ENCODE measurements around the gene PTGIS. TPM values are rescaled to one million over a fixed set of nuclear protein-coding genes. Genes with fewer than 3 reads are reported as not detected.

PTGIS gene
- polyA plus RNA-seq, 3 donors, result not detected

- Histone ChIP-seq H3K4me3 (replicated peaks in 1 of 3; ENCODE audit: low read depth in 2 of 3, low read length in 3 of 3) (no peak overlapping the region), H3K9me3 (replicated peaks in 1 of 2; ENCODE audit: control insufficient read depth in 1 of 2, insufficient read depth in 1 of 2, low read length in 2 of 2) (no peaks in the 10 kb centered on the region), H3K27ac (ENCODE audit: low read depth in 1 of 2, low read length in 2 of 2) (no peak overlapping the region), H3K27me3 (ENCODE audit: control insufficient read depth in 2 of 2, insufficient read depth in 2 of 2, low read length in 2 of 2) (peaks cover 0 to 4% of the 10 kb centered on the region in 2 donors), H3K9ac (ENCODE audit: insufficient read depth, low read length, poor library complexity, severe bottlenecking) (no peak overlapping the region), H3K36me3 (replicated peaks in 1 of 2; ENCODE audit: control insufficient read depth in 1 of 2, insufficient read depth in 2 of 2, low read length in 2 of 2) (no peaks in the 10 kb centered on the region), H3K79me2 (ENCODE audit: insufficient read depth, low read length) (no peaks in the 10 kb centered on the region), H4K20me1 (ENCODE audit: insufficient read depth, low read length) (no peaks in the 10 kb centered on the region), H3K4me1 (ENCODE audit: control insufficient read depth in 1 of 2, insufficient read depth in 2 of 2, low read length in 2 of 2) (no peaks in the 10 kb centered on the region), H2AFZ (ENCODE audit: insufficient read depth, low read depth, low read length, poor library complexity, severe bottlenecking) (no peak overlapping the region), H3K4me2 (replicated peaks; ENCODE audit: extremely low read depth, low read length, poor library complexity, severe bottlenecking) (no peak overlapping the region)
- intact Hi-C loops (cut with micrococcal nuclease), result no loop called here
- no peak overlapping the region for H3K4me3 Mint-ChIP-seq
- H3K27me3 Mint-ChIP-seq (ENCODE audit: low read depth in 3 of 3), result peaks cover 20 to 30% (median 28%) of the 10 kb centered on the region in 3 donors
- no peak for DNase-seq
- H3K4me1 Mint-ChIP-seq, result no peaks in the 10 kb centered on the region
- H3K9me3 Mint-ChIP-seq, result no peaks in the 10 kb centered on the region
- 89% methylated on average over 21 of the region's 21 CpGs for WGBS (ENCODE audit: insufficient coverage)
- no peaks in the 10 kb centered on the region for H3K36me3 Mint-ChIP-seq
- TF ChIP-seq CTCF (IDR thresholded peaks at IDR 0.05), result no peak
- H3K27ac Mint-ChIP-seq, result no peak overlapping the region
Measured at GRCh38 chr20:49507741-49508434, 60.0 kb downstream of the PTGIS start.

GRCh38 chr20:49505518-49505917 lies 62.4 kb downstream of the PTGIS start:
- peaks cover 0 to 4% of the 10 kb centered on the region in 2 donors for H3K27me3 ChIP-seq (ENCODE audit: control insufficient read depth in 2 of 2, insufficient read depth in 2 of 2, low read length in 2 of 2)
- H2AFZ ChIP-seq (ENCODE audit: insufficient read depth, low read depth, low read length, poor library complexity, severe bottlenecking), result no peak overlapping the region
- no peak for TF ChIP-seq CTCF (IDR thresholded peaks at IDR 0.05)
- peaks cover 0 to 5% (median 0%) of the 10 kb centered on the region in 7 donors for H3K9me3 Mint-ChIP-seq
- no peaks in the 10 kb centered on the region for H3K36me3 Mint-ChIP-seq
- 0% methylated on average over 4 of the region's 9 CpGs for WGBS (ENCODE audit: insufficient coverage)
- H3K4me1 Mint-ChIP-seq, result no peaks in the 10 kb centered on the region
- H3K27ac ChIP-seq (ENCODE audit: low read depth in 1 of 2, low read length in 2 of 2), result no peak overlapping the region
- peaks cover 0 to 2% of the 10 kb centered on the region in 2 donors for H3K9me3 ChIP-seq (replicated peaks in 1 of 2; ENCODE audit: control insufficient read depth in 1 of 2, insufficient read depth in 1 of 2, low read length in 2 of 2)
- H3K4me1 ChIP-seq (ENCODE audit: control insufficient read depth in 1 of 2, insufficient read depth in 2 of 2, low read length in 2 of 2), result no peaks in the 10 kb centered on the region
- no peak overlapping the region for H3K4me2 ChIP-seq (replicated peaks; ENCODE audit: extremely low read depth, low read length, poor library complexity, severe bottlenecking)
- H3K36me3 ChIP-seq (replicated peaks in 1 of 2; ENCODE audit: control insufficient read depth in 1 of 2, insufficient read depth in 2 of 2, low read length in 2 of 2), result no peaks in the 10 kb centered on the region
- H3K4me3 ChIP-seq (replicated peaks in 1 of 3; ENCODE audit: low read depth in 2 of 3, low read length in 3 of 3), result no peak overlapping the region
- H4K20me1 ChIP-seq (ENCODE audit: insufficient read depth, low read length), result no peaks in the 10 kb centered on the region
- no peak overlapping the region for H3K27ac Mint-ChIP-seq
- no peak overlapping the region for H3K9ac ChIP-seq (ENCODE audit: insufficient read depth, low read length, poor library complexity, severe bottlenecking)
- peaks cover 17 to 33% (median 24%) of the 10 kb centered on the region in 3 donors for H3K27me3 Mint-ChIP-seq (ENCODE audit: low read depth in 3 of 3)
- no peak overlapping the region for H3K4me3 Mint-ChIP-seq
- DNase-seq, result no peak
- H3K79me2 ChIP-seq (ENCODE audit: insufficient read depth, low read length), result no peaks in the 10 kb centered on the region
- intact Hi-C loops (cut with micrococcal nuclease), result no loop called here
